A549 (cell line): ENCODE measurements around the gene ANKRD11. TPM values are rescaled to one million over a fixed set of nuclear protein-coding genes. Genes with fewer than 3 reads are reported as not detected.

ENCODE experiments used
- ATAC-seq, 2 experiments: fragments of 200-7000 bp in 1 of 2; fragments of >200 bp in 1 of 2; cut with Nextera tagmentation in 1 of 2; cut with Tn5 transposase in 1 of 2; 3 replicates each; pipeline versions ENCODE4 v1.8.0 to v1.9.1; 2018 to 2020; ENCODE audit warnings: mild to moderate bottlenecking in 1 of 2, moderate library complexity in 1 of 2
- CTCF ChIA-PET: fragments of 300-600 bp; sonication (Branson Sonifier 250); formaldehyde crosslinking; extraction: SDS; loops from one replicate; lab custom pipeline; 2021; ENCODE audit warnings: antibody characterized with exemption, inconsistent platforms; lab: Yijun Ruan, JAX
- POLR2A ChIA-PET: fragments of 350-600 bp; formaldehyde crosslinking; extraction: SDS; loops from one replicate; lab custom pipeline; 2021; ENCODE audit warnings: antibody characterized with exemption, inconsistent platforms; lab: Yijun Ruan, JAX
- DNase-seq, 2 experiments: peaks; one replicate each; pipeline versions ENCODE4 v3.0.0 to v3.0.0-alpha.2; 2011 to 2016; ENCODE audit warnings: low read depth in 1 of 2, low spot score in 1 of 2
- FAIRE-seq: peaks from 2 replicates; lab custom pipeline; 2011; peaks lifted over from hg19 to GRCh38; lab: Jason Lieb, UNC
- H3K27ac ChIP-seq, 2 experiments: fragments of >200 bp; sonication (Bioruptor Twin); formaldehyde crosslinking; 3 replicates each; pipeline ENCODE4 v1.5.1; 2016 to 2017
- H3K4me1 ChIP-seq: fragments of >200 bp; sonication (Bioruptor Twin); formaldehyde crosslinking; 3 replicates; pipeline ENCODE4 v1.6.1; 2016
- H3K4me2 ChIP-seq: fragments of >200 bp; sonication (Bioruptor Twin); formaldehyde crosslinking; 3 replicates; pipeline ENCODE4 v1.6.1; 2016
- H3K4me3 ChIP-seq: fragments of >200 bp; sonication (Bioruptor Twin); formaldehyde crosslinking; 3 replicates; pipeline ENCODE4 v1.5.1; 2016
- H3K9me3 ChIP-seq: fragments of >200 bp; sonication (Bioruptor Twin); formaldehyde crosslinking; 3 replicates; pipeline ENCODE4 v1.6.1; 2016
- BHLHE40 ChIP-seq: IDR thresholded peaks from 2 replicates; pipeline ENCODE4 v1.6.1; 2012; ENCODE audit warnings: low read depth, low read length, inconsistent platforms
- CBX2 ChIP-seq: fragments of 200-600 bp; sonication (generic); IDR thresholded peaks from 2 replicates; pipeline ENCODE4 v1.6.1; 2016; ENCODE audit warnings: low read depth, mild to moderate bottlenecking, borderline replicate concordance
- CBX8 ChIP-seq: fragments of 200-600 bp; sonication (generic); IDR thresholded peaks from 2 replicates; pipeline ENCODE4 v1.6.1; 2016
- CEBPB ChIP-seq, 2 experiments: fragments of >200 bp in 1 of 2; sonication (Bioruptor Twin) in 1 of 2; formaldehyde crosslinking in 1 of 2; IDR thresholded peaks; 2 replicates each; pipeline ENCODE4 v1.6.1; 2012 to 2016
- EHF ChIP-seq: fragments of 250-450 bp; sonication (Bioruptor Pico); IDR thresholded peaks from 2 replicates; pipeline ENCODE4 v1.5.0; 2020; ENCODE audit warnings: mild to moderate bottlenecking
- HOXB13 ChIP-seq: fragments of 250-450 bp; sonication (Bioruptor Pico); IDR thresholded peaks from 2 replicates; pipeline ENCODE4 v1.5.0; 2020; ENCODE audit warnings: low read depth, mild to moderate bottlenecking, moderate library complexity
- HOXB5 ChIP-seq: fragments of 250-450 bp; sonication (Bioruptor Pico); IDR thresholded peaks from 2 replicates; pipeline ENCODE4 v1.5.0; 2020; ENCODE audit warnings: mild to moderate bottlenecking, moderate library complexity
- JUN ChIP-seq, 2 experiments: fragments of >200 bp; sonication (Bioruptor Twin); formaldehyde crosslinking; IDR thresholded peaks; 2 replicates in 1 of 2; 3 replicates in 1 of 2; pipeline ENCODE4 v1.6.1; 2016 to 2017
- JUNB ChIP-seq: fragments of >200 bp; sonication (Bioruptor Twin); formaldehyde crosslinking; IDR thresholded peaks from 2 replicates; pipeline ENCODE4 v1.6.1; 2016
- KDM5A ChIP-seq: fragments of 200-600 bp; sonication (generic); IDR thresholded peaks from 2 replicates; pipeline ENCODE4 v1.6.1; 2016; ENCODE audit warnings: antibody characterized with exemption, mild to moderate bottlenecking
- MAFK ChIP-seq: fragments of 450-650 bp; IDR thresholded peaks from 2 replicates; pipeline ENCODE4 v1.6.1; 2014; ENCODE audit not compliant: partially characterized antibody
- NR3C1 ChIP-seq: fragments of >200 bp; sonication (Bioruptor Twin); formaldehyde crosslinking; IDR thresholded peaks from 3 replicates; pipeline ENCODE4 v1.6.1; 2017
- POLR2AphosphoS2 ChIP-seq: conservative IDR thresholded peaks from 2 replicates; pipeline ENCODE4 v1.6.1; 2012; ENCODE audit warnings: low read length, improper control_type of control experiment, inconsistent platforms
- RAD21 ChIP-seq, 2 experiments: fragments of >200 bp in 1 of 2; sonication (Bioruptor Twin) in 1 of 2; formaldehyde crosslinking in 1 of 2; IDR thresholded peaks in 1 of 2; conservative IDR thresholded peaks in 1 of 2; 2 replicates in 1 of 2; 3 replicates in 1 of 2; pipeline ENCODE4 v1.6.1; 2012 to 2018; ENCODE audit warnings: inconsistent platforms in 1 of 2
- ZC3H11A ChIP-seq: fragments of 450-650 bp; IDR thresholded peaks from 2 replicates; pipeline ENCODE4 v1.6.1; 2014; ENCODE audit warnings: antibody characterized with exemption, mild to moderate bottlenecking
- ZFP36 ChIP-seq: fragments of 450-650 bp; IDR thresholded peaks from 2 replicates; pipeline ENCODE4 v1.6.1; 2014; ENCODE audit warnings: borderline replicate concordance; ENCODE audit not compliant: partially characterized antibody
- ZSCAN20 ChIP-seq: fragments of 250-450 bp; sonication (Bioruptor Pico); IDR thresholded peaks from 2 replicates; pipeline ENCODE4 v1.8.0; 2022; ENCODE audit warnings: mild to moderate bottlenecking, moderate library complexity
- WGBS: methylation state at CpG from one replicate; pipeline ENCODE4 v1.1.6; 2017; ENCODE audit errors: missing lambda C conversion rate; 5-methylcytosine and 5-hydroxymethylcytosine counted together
- polyA plus RNA-seq, 4 experiments: library from polyadenylated mRNA; depleted of rRNA in 3 of 4; stranded (reverse); fragments of >200 nt; fragmentation: RNase III in 1 of 4; extraction: RNeasy Plus Mini Kit Qiagen cat#74134 plus additional on column Dnase treatment in 1 of 4; gene quantifications; 2 replicates in 3 of 4; 3 replicates in 1 of 4; pipeline ENCODE4 v1.2.3, GENCODE V29; 2011 to 2017
- TF ChIP-seq, protein P1 (sequence below): fragments of >200 bp; sonication (Bioruptor Twin); formaldehyde crosslinking; IDR thresholded peaks from 3 replicates; pipeline ENCODE4 v1.6.1; 2016
- TF ChIP-seq, protein P2 (sequence below): IDR thresholded peaks from 2 replicates; pipeline ENCODE4 v1.6.1; 2012
- TF ChIP-seq, protein P3 (sequence below): fragments of 200-600 bp; sonication (generic); IDR thresholded peaks from 2 replicates; pipeline ENCODE4 v1.6.1; 2016; ENCODE audit warnings: antibody characterized with exemption, mild to moderate bottlenecking, moderate library complexity

The ANKRD11 gene
- polyA plus RNA-seq, 2 of the 4 experiments (the other 2 are of a cell fraction), result 53.6 to 54.9 TPM

DNA sequence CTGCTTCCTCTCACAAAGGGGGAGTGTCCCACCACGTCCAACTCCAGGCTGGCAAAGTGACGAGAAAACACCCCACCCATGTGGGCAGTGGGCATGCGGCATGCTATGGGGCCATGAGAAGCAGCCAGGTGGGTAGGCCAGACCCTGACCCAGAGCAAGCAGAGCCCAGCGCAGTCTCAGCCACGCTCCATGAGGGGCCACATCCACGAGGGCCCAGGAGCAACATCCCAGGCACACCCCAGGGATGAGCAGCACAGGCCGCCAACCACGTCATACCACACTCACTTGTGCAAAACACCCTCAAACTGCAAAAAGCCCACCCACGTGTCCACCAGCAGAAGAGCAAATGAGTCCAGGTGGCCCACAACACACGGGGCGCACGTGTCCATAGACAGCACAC, 155.9 kb downstream of the ANKRD11 start:
- Histone ChIP-seq H3K4me2 (0 out of 3 replicates have a peak overlapping the region, but pooled peaks have one; percentile 24), H3K9me3 (no peaks in the 10 kb centered on the region), H3K4me1 (peaks cover 67% of the 10 kb centered on the region), H3K27ac (peak overlapping the region in 1 of 2 experiments; percentile 6; a peak in 2 of 6 replicates), H3K4me3 (no peak overlapping the region)
- ChIA-PET POLR2A (no interaction called here), CTCF (interaction anchor here (0.6 to 2.7 kb wide), 11 partner anchors 9 to 223 kb away, joined by 3 to 12 read pairs (median 4); no protein-coding TSS in a partner anchor)
- ATAC-seq, result no peak
- WGBS, result 94% methylated on average over 12 of the region's 12 CpGs
- no peak for FAIRE-seq
- no peak for DNase-seq
- TF ChIP-seq MAFK (no peak), CEBPB (IDR thresholded peaks at IDR 0.05) (no peak), BHLHE40 (no peak), KDM5A (no peak), HOXB5 (CRISPR knock-in tag) (no peak)
- TF ChIP-seq, protein P1, sequence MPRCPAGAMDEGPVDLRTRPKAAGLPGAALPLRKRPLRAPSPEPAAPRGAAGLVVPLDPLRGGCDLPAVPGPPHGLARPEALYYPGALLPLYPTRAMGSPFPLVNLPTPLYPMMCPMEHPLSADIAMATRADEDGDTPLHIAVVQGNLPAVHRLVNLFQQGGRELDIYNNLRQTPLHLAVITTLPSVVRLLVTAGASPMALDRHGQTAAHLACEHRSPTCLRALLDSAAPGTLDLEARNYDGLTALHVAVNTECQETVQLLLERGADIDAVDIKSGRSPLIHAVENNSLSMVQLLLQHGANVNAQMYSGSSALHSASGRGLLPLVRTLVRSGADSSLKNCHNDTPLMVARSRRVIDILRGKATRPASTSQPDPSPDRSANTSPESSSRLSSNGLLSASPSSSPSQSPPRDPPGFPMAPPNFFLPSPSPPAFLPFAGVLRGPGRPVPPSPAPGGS, result no peak
- TF ChIP-seq, all 56 proteins: peak for 0

DNA sequence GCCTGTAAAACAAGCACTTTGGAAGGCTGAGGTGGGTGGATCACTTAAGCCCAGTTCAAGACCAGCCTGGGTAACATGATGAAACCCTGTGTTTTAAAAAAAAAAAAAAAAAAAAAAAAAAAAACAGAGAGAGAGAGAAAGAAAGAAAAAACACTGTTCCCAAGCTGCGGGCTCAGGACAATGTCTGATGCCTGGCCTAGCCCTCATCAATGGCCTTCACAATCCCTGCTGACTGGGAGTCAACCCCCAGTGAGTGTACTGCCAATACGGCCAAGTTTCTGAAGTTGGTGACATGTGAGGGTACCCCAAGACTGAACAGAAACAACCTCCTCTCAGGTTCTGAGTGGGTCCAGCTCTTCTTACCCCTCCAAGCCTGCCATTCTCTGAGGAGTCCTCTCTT, 156.3 kb downstream of the ANKRD11 start:
- Histone ChIP-seq H3K9me3 (no peaks in the 10 kb centered on the region), H3K4me3 (no peak overlapping the region), H3K4me1 (peaks cover 67% of the 10 kb centered on the region), H3K27ac (peak overlapping the region in 1 of 2 experiments; percentile 6; a peak in 2 of 6 replicates), H3K4me2 (peak overlapping the region; percentile 24; the same call in 1 of the 3 replicates)
- CTCF ChIA-PET, result interaction anchor here (0.6 to 2.7 kb wide), 7 partner anchors 11 to 164 kb away, joined by 3 to 12 read pairs (median 4); no protein-coding TSS in a partner anchor
- DNase-seq (no peak), FAIRE-seq (no peak), ATAC-seq (peak in 1 of 2 experiments; percentile 2; a peak in 2 of 6 replicates)
- POLR2A ChIA-PET, result no interaction called here
- 50% methylated on average over 2 of the region's 2 CpGs for WGBS
- no peak for TF ChIP-seq NR3C1
- TF ChIP-seq POLR2AphosphoS2, result no peak
- no peak for TF ChIP-seq JUNB
- TF ChIP-seq CBX2, result no peak
- TF ChIP-seq, protein P2, sequence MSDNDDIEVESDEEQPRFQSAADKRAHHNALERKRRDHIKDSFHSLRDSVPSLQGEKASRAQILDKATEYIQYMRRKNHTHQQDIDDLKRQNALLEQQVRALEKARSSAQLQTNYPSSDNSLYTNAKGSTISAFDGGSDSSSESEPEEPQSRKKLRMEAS, result no peak
- no peak for TF ChIP-seq ZSCAN20
- no peak for TF ChIP-seq CBX8
- no peak for TF ChIP-seq ZFP36
- no peak for TF ChIP-seq EHF
- TF ChIP-seq JUN (IDR thresholded peaks at IDR 0.05), result no peak
- no peak for TF ChIP-seq RAD21 (conservative IDR thresholded peaks at IDR 0.05 in 1 of 2, IDR thresholded peaks at IDR 0.05 in 1 of 2)
- TF ChIP-seq, protein P3, sequence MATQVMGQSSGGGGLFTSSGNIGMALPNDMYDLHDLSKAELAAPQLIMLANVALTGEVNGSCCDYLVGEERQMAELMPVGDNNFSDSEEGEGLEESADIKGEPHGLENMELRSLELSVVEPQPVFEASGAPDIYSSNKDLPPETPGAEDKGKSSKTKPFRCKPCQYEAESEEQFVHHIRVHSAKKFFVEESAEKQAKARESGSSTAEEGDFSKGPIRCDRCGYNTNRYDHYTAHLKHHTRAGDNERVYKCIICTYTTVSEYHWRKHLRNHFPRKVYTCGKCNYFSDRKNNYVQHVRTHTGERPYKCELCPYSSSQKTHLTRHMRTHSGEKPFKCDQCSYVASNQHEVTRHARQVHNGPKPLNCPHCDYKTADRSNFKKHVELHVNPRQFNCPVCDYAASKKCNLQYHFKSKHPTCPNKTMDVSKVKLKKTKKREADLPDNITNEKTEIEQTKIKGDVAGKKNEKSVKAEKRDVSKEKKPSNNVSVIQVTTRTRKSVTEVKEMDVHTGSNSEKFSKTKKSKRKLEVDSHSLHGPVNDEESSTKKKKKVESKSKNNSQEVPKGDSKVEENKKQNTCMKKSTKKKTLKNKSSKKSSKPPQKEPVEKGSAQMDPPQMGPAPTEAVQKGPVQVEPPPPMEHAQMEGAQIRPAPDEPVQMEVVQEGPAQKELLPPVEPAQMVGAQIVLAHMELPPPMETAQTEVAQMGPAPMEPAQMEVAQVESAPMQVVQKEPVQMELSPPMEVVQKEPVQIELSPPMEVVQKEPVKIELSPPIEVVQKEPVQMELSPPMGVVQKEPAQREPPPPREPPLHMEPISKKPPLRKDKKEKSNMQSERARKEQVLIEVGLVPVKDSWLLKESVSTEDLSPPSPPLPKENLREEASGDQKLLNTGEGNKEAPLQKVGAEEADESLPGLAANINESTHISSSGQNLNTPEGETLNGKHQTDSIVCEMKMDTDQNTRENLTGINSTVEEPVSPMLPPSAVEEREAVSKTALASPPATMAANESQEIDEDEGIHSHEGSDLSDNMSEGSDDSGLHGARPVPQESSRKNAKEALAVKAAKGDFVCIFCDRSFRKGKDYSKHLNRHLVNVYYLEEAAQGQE, result no peak
- no peak for TF ChIP-seq ZC3H11A
- TF ChIP-seq HOXB5 (CRISPR knock-in tag), result no peak
- no peak for TF ChIP-seq HOXB13 (CRISPR knock-in tag)
